IMR-90 (cell line): ENCODE data around the gene TMEM135.

Experiments used
- CTCF ChIP-seq: conservative IDR thresholded peaks from 2 replicates; pipeline ENCODE4 v1.5.1; 2012; ENCODE audit warnings: mild to moderate bottlenecking, low read depth, low read length, improper control_type of control experiment
- ELK1 ChIP-seq: fragments of 150-350 bp; IDR thresholded peaks from 2 replicates; pipeline ENCODE4 v1.6.1; 2016; ENCODE audit warnings: low read depth, mild to moderate bottlenecking, low read length, moderate library complexity, borderline replicate concordance
- POLR2A ChIP-seq: IDR thresholded peaks from 2 replicates; pipeline ENCODE4 v1.6.1; 2012; ENCODE audit warnings: mild to moderate bottlenecking, low read depth, low read length
- RAD21 ChIP-seq: IDR thresholded peaks from 2 replicates; pipeline ENCODE4 v1.6.1; 2012; ENCODE audit warnings: low read length, improper control_type of control experiment
- USF2 ChIP-seq: fragments of 150-350 bp; IDR thresholded peaks from 2 replicates; pipeline ENCODE4 v1.6.1; 2017; ENCODE audit warnings: mild to moderate bottlenecking, antibody characterized with exemption, low read length, low read depth

GRCh38 chr11:87331273-87331672 lies 293.5 kb downstream of the TMEM135 start:
- no peak for TF ChIP-seq CTCF
- no peak for TF ChIP-seq USF2
- TF ChIP-seq ELK1 = no peak
- TF ChIP-seq POLR2A = no peak
- TF ChIP-seq RAD21 = no peak
